Stimulated activated CD4-positive, alpha-beta T cell treated with anti-CD3 and anti-CD28 coated beads, Interleukin-15, amount 100 ng/mL, for 48 hours (primary cell): ENCODE measurements around the gene CEP250.
"Not testable (repeated sequence)": the region's sequence is repeated elsewhere in the genome, so short reads cannot be mapped to it uniquely, and the experiment has no call there.

Experiments used
- DNase-seq, 2 donors: peaks; one replicate each; pipeline ENCODE4 v3.0.0-alpha.2; 2020; ENCODE audit warnings: low read depth in 2 of 2

Gene CEP250

DNA sequence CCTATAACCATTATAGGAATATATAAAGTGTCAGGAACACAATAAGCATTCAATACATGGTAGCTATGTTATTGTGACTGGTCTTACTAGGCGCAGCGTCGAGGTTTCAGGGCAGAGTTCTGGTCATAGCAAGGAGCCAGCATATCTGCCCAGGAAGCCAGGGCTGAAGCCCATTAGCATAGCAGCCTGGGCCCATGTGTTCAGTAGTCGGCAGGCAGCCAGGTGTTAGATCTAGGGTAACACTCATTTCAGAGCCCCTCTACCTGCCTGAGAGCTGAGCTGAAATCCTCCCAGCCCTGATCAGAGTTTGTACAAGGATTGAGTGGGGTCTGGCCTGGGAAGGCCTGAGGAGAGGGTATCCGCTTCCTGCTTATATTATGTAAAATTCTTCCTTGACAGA is 41.9 kb downstream of the CEP250 start:
- no peak for DNase-seq

DNA sequence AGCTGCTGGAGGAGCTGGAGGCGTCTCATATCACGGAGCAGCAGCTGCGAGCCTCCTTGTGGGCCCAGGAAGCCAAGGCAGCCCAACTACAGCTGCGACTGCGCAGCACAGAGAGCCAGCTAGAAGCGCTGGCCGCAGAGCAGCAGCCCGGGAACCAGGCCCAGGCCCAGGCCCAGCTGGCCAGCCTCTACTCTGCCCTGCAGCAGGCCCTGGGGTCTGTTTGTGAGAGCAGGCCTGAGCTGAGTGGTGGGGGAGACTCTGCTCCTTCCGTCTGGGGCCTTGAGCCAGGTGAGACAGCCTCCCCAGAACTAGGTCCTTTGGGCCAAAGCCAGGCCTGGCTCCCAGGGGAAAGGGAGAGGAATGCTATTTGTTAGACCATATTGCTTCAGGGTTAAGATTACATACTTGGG is 42.4 kb downstream of the CEP250 start:
- no peak for DNase-seq

GRCh38 chr20:35499271-35499670 is 43.9 kb downstream of the CEP250 start:
- DNase-seq, result no peak

- no peak for DNase-seq
Observed at GRCh38 chr20:35502352-35502751, 47.0 kb downstream of the CEP250 start.

- DNase-seq, result no peak
Observed at GRCh38 chr20:35503281-35503680, 47.9 kb downstream of the CEP250 start.

DNA sequence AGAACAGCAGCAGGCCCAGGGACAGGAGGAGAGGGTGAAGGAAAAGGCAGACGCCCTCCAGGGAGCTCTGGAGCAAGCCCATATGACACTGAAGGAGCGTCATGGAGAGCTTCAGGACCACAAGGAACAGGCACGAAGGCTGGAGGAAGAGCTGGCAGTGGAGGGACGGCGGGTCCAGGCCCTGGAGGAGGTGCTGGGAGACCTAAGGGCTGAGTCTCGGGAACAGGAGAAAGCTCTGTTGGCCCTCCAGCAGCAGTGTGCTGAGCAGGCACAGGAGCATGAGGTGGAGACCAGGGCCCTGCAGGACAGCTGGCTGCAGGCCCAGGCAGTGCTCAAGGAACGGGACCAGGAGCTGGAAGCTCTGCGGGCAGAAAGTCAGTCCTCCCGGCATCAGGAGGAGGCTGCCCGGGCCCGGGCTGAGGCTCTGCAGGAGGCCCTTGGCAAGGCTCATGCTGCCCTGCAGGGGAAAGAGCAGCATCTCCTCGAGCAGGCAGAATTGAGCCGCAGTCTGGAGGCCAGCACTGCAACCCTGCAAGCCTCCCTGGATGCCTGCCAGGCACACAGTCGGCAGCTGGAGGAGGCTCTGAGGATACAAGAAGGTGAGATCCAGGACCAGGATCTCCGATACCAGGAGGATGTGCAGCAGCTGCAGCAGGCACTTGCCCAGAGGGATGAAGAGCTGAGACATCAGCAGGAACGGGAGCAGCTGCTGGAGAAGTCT is 48.6 kb downstream of the CEP250 start:
- DNase-seq, result no peak

DNA sequence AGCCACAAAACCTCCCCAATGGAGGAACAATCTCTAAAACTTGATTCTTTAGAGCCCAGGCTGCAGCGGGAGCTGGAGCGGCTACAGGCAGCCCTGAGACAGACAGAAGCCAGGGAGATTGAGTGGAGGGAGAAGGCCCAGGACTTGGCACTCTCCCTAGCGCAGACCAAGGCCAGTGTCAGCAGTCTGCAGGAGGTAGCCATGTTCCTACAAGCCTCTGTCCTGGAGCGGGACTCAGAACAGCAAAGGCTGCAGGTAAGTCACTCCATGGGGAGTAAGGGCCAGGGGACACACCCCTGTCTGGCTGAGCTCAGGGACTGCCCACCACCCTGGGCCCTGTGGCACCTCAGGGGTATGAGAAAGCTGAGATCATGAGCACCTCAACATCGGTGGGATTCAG is 49.4 kb downstream of the CEP250 start:
- no peak for DNase-seq

- DNase-seq, result no peak
Observed at GRCh38 chr20:35506179-35506578, 50.8 kb downstream of the CEP250 start.

DNA sequence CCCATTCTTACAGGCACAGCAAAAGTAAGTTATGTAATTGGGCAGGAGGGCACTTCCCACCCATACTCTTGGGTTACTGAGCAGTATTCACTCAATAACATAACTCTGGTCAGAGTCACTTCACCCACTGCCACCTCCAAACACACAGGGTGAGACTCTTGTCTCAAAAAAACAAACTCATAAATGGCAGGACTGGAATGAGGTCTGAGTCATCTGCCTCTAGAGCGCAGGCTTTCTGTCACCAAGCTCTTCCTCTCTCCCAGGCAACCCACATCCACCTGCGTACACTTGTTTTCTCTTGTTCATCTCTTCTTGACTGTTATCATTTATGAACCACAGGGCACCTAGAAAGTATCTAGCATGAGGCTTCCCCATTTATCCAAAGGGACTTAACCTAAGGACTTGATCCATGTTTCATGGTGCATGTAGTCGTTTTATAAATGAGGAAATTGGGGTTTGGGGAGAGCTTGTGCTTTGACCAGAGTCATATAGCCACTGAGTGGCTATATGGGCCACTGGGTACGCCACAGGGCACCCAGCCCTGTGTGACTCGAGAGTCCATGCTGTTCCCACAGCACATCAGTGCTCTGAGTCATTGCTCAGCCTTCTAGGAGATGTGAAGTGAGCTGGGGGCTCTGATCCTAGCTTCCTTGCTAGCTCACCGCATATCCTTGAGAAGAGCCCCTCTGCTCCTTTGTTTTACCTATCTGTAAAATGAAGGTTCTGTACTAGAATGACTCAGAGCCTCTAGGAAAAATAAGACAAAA is 51.7 kb downstream of the CEP250 start:
- no peak for DNase-seq

GRCh38 chr20:35508493-35509218 is 53.3 kb downstream of the CEP250 start:
- DNase-seq, result no peak

- DNase-seq, result no peak
Observed at GRCh38 chr20:35510951-35511735, 55.7 kb downstream of the CEP250 start.

- DNase-seq, result no peak
Observed at GRCh38 chr20:35511814-35512420, 56.5 kb downstream of the CEP250 start.

DNA sequence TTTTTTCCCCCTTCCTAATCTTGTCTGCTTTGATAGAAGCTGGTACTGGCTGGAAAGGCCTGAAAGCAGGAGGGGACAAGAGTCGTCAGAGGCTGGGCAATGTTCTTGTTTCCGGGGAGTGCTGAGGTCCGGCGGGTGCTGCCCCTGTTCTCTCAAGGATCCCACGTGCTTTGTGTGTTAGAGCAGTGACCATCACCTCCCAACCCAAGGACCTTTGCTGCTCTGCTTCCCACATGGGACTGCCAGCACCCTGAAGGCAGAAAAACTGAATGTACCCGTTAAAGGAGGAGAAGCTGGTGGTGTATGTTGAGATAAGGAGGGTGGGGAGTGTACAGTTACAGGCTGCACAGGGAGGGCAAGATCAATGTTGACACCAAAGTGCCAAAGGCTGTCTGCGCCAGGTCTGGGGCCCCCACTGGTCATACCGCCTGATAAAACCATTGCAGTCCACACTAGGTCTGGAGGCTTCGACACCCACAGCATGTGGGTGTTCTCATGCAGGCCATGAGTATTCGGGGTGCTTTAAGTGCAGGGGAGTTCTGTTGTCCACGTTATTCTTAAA is 59.1 kb downstream of the CEP250 start:
- DNase-seq, result no peak

DNA sequence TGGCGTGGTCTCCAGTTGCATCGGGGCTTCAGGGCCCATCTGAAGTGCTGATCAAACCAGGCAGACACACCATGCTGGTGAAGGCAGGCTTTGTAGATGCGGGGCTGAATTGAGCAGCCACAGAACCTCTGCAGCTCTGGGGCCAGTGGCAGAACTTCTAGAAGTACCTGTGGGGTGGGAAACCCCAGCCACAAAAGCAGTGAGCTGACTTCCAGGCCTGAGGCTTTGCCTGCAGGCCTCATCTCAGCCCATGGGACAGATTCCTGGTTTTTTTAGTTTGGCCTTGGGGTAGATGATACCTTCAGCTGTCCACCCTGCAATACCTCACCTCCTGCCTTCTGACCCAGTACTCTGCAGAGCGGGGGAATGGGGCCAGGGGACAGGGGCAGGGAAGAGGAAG is 59.9 kb downstream of the CEP250 start:
- DNase-seq, result no peak

DNA sequence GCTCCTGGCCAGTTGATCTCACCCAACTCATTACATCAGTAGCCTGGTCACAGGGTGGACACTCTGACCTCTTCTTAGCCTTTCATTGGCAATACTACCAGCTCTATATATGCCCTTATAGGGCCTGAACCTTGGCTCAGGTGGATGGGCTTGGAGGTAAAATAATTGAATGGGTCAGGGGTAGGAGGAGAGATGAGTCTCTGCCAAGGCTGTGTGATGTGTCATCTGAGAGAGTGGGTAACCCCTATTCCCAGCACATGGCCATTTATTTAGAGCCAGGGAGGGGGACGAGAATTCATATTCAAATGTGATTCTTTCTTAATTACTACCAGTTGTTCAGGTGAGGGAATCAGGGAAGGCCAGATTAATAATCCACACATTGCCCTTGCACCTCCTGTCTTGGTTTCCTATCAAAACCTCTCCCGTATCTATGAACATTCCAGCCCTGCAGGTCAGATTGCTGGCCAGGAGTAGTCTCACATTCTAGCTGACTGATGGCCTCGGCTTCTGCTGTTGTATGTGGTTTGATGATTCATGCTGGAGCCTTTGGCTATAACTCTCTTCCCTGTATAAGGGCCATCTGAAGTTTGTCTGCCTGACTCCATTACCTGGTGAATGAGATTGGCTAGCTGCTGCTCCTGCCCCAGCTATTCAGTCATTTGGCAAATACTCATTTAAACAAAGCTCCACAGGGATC is 60.7 kb downstream of the CEP250 start:
- DNase-seq, result no peak

DNA sequence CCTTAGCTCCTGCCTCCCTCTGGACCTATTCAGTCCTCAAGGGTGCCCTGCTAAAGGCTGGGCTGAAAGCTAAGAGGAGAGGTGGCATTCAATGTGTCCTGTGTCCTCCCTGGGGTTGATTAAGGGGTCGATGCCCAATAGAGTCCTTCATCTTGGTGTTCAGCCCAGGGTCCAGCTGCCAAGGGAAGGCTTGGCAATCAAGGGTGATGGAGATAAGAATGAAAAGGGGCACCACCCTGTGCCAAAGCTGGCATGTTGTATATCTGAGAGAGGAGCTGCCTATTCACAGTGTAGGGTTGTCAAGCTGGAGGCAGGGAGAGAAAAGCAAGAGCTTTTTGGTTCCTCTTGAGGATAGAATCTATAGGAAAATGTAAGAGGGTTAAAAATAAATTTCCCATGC is 61.7 kb downstream of the CEP250 start:
- DNase-seq, result no peak

GRCh38 chr20:35517767-35518166 is 62.4 kb downstream of the CEP250 start:
- not testable (repeated sequence) for DNase-seq

DNA sequence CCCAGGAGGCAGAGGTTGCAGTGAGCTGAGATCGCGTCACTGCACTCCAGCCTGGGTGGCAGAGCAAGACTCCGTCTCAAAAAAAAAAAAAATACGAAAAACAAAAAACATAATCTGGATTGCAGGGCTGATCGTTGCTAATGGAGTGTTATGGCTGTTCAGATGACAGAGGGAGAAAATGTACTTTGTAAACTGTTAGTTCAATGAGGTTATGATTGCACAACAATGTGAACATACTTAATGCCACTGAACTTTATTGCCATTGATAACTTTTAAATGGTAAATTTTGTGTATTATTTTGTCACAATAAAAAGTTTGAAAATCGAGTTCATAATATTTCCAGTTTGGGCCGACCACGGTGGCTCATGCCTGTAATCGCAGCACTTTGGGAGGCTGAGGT is 63.6 kb downstream of the CEP250 start:
- no peak for DNase-seq

DNA sequence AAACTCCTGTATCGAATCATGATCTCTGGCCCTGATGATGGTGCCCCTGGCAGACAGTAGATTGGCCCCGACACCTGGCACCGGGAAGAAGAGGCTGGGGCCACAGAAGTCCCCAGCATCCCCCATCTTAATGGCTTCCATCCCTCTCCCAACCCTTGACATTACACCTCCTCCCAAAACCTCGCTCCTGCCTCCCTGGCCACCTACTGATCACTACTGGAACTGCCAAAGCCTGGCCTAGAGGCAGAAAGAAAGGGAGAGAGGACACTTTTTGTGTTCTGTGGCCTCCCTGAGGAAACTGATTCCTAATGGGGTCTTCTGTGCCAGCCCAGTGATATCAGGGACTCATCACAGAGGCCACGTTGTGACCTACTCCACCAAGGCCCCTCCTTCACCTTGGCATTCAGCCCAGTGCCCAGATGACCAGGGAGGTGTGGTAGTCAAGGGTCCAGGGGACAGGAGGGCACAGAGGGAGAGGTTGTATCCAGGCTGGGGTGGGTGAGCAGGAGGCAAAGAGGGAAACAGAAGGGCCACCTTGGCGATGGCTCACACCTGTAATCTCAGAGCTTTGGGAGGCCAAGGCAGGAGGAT is 68.0 kb downstream of the CEP250 start:
- DNase-seq, result peak in 1 of 2 donors; percentile 9

DNA sequence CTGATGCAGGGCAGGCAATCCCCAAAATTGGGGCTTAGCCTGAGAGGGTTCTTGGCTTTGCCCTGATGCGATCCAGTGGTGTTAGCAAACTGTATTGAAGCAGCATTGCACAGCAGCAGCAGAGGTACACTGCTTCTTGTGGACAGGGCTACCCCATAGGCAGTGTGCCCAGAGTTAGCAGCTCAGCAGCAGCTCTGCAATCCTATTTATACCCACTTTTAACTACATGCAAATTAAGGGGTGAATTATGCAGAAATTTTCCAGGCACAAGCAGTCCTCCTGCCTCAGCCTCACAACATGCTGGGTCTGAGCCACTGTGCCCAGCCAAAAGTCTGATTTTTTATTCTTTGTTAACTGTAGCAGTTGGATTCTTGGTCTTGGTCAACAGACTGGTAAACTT is 70.2 kb downstream of the CEP250 start:
- DNase-seq, result no peak
